ENCODE results near the gene MEGF6.

DNA sequence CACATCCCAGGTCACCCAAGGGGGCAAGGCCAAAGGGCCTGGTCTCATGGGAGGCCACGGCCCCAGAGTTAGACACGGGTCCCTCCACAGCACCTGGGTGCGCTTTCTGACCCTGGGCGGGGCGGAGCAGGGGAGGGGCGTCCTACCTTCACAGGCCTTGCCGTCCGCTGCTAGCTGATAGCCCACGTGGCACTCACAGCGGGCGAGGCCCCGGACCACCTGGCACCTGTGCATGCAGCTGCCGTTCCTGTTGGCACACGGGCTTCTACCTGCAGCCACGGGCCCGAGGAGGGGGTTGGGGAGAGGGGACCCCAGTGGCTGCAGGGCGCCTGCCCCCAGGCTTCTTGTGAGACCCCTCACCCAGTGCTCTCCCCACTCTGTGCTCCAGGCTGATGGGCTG lies 96.9 kb downstream of the MEGF6 start:
- TF ChIP-seq, protein P1, sequence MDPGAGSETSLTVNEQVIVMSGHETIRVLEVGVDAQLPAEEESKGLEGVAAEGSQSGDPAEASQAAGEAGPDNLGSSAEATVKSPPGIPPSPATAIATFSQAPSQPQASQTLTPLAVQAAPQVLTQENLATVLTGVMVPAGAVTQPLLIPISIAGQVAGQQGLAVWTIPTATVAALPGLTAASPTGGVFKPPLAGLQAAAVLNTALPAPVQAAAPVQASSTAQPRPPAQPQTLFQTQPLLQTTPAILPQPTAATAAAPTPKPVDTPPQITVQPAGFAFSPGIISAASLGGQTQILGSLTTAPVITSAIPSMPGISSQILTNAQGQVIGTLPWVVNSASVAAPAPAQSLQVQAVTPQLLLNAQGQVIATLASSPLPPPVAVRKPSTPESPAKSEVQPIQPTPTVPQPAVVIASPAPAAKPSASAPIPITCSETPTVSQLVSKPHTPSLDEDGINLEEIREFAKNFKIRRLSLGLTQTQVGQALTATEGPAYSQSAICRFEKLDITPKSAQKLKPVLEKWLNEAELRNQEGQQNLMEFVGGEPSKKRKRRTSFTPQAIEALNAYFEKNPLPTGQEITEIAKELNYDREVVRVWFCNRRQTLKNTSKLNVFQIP (CRISPR knock-in tag; IDR thresholded peaks at IDR 0.05; ENCODE audit: borderline replicate concordance, low read depth) = no peak
- TF ChIP-seq, protein P2, sequence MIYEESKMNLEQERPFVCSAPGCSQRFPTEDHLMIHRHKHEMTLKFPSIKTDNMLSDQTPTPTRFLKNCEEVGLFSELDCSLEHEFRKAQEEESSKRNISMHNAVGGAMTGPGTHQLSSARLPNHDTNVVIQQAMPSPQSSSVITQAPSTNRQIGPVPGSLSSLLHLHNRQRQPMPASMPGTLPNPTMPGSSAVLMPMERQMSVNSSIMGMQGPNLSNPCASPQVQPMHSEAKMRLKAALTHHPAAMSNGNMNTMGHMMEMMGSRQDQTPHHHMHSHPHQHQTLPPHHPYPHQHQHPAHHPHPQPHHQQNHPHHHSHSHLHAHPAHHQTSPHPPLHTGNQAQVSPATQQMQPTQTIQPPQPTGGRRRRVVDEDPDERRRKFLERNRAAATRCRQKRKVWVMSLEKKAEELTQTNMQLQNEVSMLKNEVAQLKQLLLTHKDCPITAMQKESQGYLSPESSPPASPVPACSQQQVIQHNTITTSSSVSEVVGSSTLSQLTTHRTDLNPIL (CRISPR knock-in tag; IDR thresholded peaks at IDR 0.05; ENCODE audit: low read depth) = no peak
- TF ChIP-seq PPARA (CRISPR knock-in tag; IDR thresholded peaks at IDR 0.05; ENCODE audit: borderline replicate concordance) = no peak
- no peak for TF ChIP-seq ARNTL (CRISPR knock-in tag; IDR thresholded peaks at IDR 0.05; ENCODE audit: borderline replicate concordance, low read depth)
- no peak for TF ChIP-seq OSR1 (CRISPR knock-in tag; IDR thresholded peaks at IDR 0.05)
- TF ChIP-seq, protein P3, sequence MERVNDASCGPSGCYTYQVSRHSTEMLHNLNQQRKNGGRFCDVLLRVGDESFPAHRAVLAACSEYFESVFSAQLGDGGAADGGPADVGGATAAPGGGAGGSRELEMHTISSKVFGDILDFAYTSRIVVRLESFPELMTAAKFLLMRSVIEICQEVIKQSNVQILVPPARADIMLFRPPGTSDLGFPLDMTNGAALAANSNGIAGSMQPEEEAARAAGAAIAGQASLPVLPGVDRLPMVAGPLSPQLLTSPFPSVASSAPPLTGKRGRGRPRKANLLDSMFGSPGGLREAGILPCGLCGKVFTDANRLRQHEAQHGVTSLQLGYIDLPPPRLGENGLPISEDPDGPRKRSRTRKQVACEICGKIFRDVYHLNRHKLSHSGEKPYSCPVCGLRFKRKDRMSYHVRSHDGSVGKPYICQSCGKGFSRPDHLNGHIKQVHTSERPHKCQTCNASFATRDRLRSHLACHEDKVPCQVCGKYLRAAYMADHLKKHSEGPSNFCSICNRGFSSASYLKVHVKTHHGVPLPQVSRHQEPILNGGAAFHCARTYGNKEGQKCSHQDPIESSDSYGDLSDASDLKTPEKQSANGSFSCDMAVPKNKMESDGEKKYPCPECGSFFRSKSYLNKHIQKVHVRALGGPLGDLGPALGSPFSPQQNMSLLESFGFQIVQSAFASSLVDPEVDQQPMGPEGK (CRISPR knock-in tag; IDR thresholded peaks at IDR 0.05; ENCODE audit: borderline replicate concordance) = no peak
- TF ChIP-seq, protein P4, sequence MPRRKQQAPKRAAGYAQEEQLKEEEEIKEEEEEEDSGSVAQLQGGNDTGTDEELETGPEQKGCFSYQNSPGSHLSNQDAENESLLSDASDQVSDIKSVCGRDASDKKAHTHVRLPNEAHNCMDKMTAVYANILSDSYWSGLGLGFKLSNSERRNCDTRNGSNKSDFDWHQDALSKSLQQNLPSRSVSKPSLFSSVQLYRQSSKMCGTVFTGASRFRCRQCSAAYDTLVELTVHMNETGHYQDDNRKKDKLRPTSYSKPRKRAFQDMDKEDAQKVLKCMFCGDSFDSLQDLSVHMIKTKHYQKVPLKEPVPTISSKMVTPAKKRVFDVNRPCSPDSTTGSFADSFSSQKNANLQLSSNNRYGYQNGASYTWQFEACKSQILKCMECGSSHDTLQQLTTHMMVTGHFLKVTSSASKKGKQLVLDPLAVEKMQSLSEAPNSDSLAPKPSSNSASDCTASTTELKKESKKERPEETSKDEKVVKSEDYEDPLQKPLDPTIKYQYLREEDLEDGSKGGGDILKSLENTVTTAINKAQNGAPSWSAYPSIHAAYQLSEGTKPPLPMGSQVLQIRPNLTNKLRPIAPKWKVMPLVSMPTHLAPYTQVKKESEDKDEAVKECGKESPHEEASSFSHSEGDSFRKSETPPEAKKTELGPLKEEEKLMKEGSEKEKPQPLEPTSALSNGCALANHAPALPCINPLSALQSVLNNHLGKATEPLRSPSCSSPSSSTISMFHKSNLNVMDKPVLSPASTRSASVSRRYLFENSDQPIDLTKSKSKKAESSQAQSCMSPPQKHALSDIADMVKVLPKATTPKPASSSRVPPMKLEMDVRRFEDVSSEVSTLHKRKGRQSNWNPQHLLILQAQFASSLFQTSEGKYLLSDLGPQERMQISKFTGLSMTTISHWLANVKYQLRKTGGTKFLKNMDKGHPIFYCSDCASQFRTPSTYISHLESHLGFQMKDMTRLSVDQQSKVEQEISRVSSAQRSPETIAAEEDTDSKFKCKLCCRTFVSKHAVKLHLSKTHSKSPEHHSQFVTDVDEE (CRISPR knock-in tag; IDR thresholded peaks at IDR 0.05) = no peak
- TF ChIP-seq RARB (CRISPR knock-in tag; IDR thresholded peaks at IDR 0.05) = no peak
- no peak for TF ChIP-seq ZFP30 (CRISPR knock-in tag; IDR thresholded peaks at IDR 0.05)
- no peak for TF ChIP-seq SNAI2 (CRISPR knock-in tag; IDR thresholded peaks at IDR 0.05)
- no peak for TF ChIP-seq ZNF8 (CRISPR knock-in tag; IDR thresholded peaks at IDR 0.05)

Data from SK-N-SH treated with all-trans-retinoic acid at 6 μM for 48 hours (cell line).